GM13977 (cell line): Measurements from ENCODE around the gene EML4.

ENCODE experiments used
- DNase-seq: peaks from one replicate; pipeline ENCODE4 v3.0.0; 2012; ENCODE audit warnings: low spot score
- in situ Hi-C: fragments of 300-500 bp; cut with MboI; formaldehyde crosslinking; loops from one replicate; pipeline ENCODE4 v1.12.0; 2022; ENCODE audit warnings: low sequenced_read_pairs, low pct_unique_long_range_greater_than_20kb, mixed read lengths, inconsistent platforms; ENCODE audit not compliant: unreplicated experiment
- TF ChIP-seq, protein P1 (sequence below): IDR thresholded peaks from 2 replicates; pipeline ENCODE4 v1.5.1; 2012; ENCODE audit warnings: mild to moderate bottlenecking, control low read depth; ENCODE audit not compliant: insufficient read depth; ENCODE audit errors: extremely low read depth, missing control alignments

Gene EML4

DNA sequence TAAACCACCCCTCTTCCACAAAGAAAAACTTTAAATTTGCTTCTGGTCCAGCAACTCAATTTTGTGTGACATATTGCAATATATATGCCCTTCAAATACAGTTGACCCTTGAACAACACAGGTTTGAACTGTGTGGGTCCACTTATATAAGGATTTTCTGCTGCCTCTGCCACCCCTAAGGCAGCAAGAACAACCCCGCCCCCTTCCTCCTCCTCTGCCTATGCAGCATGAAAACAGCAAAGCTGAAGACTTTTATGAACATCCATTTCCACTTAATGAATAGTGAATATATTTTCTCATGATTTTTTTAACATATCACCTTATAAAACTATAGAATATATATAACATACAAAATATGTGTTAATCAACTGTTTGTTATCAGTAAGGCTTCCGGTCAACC, 58.3 kb downstream of the EML4 start:
- in situ Hi-C loops = loop anchor here (25.0 kb wide), 1 partner anchor 365 kb away; no protein-coding TSS in a partner anchor
- DNase-seq = no peak
- TF ChIP-seq, protein P1, sequence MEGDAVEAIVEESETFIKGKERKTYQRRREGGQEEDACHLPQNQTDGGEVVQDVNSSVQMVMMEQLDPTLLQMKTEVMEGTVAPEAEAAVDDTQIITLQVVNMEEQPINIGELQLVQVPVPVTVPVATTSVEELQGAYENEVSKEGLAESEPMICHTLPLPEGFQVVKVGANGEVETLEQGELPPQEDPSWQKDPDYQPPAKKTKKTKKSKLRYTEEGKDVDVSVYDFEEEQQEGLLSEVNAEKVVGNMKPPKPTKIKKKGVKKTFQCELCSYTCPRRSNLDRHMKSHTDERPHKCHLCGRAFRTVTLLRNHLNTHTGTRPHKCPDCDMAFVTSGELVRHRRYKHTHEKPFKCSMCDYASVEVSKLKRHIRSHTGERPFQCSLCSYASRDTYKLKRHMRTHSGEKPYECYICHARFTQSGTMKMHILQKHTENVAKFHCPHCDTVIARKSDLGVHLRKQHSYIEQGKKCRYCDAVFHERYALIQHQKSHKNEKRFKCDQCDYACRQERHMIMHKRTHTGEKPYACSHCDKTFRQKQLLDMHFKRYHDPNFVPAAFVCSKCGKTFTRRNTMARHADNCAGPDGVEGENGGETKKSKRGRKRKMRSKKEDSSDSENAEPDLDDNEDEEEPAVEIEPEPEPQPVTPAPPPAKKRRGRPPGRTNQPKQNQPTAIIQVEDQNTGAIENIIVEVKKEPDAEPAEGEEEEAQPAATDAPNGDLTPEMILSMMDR = no peak

DNA sequence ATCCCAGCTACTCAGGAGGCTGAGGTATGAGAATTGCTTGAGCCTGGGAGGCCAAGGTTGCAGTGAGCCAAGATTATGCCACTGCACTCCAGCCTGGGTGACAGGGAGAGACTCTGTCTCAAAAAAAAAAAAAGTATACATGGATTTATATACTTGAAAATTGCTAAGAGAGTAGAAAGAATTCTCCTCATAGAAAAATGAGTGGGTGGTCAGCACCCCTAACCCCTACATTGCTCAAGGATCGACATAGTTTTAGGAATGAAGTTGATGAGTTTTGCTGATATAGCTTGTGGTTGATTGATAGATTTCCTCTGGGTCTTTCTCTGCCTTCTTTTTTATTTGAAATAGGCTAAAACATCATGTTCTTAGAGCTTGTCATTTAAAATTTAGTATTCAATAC, 58.9 kb downstream of the EML4 start:
- DNase-seq = no peak
- in situ Hi-C loops = loop anchor here (25.0 kb wide), 1 partner anchor 366 kb away; no protein-coding TSS in a partner anchor
- TF ChIP-seq, protein P1 = no peak

DNA sequence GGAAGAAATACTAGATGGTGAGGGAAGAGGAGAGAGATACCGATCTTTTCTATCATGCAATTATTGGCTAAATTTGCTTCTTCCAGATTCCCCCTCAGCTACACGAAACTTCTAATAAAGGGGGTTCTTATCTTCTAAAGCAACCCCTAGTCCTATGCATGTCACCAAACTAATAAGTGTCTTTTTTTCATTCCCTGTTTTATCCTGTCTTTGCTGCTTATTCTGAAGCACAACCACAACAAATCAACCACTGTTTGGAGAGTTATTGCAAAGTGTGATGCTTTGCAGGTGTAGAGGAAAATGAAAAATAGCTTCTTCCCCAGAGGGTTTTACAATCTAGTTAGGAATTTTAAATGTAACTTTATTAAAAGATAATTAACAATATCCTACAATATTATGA, 60.8 kb downstream of the EML4 start:
- TF ChIP-seq, protein P1 = no peak
- no peak for DNase-seq
- in situ Hi-C loops = loop anchor here (10.0 to 25.0 kb wide), 2 partner anchors 135 to 368 kb away; no protein-coding TSS in a partner anchor

DNA sequence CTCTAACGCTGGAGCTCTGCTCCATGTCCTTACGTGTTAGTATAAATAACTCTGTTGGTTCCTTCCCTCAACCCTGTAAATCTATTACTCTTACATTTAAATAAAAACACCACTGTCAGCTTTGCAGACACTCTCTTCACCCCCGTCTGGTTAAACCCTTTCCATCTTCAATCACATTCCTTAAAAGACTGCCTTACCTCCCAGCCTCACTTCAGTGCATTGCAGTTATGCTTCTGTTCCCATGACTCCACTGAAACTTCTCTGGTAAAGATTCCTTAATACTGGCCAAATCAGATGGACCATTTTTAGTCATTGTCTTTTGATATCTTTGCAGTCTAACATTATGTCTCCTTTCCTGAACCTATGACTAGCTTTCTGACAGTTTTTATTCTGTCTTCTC, 61.7 kb downstream of the EML4 start:
- no peak for DNase-seq

DNA sequence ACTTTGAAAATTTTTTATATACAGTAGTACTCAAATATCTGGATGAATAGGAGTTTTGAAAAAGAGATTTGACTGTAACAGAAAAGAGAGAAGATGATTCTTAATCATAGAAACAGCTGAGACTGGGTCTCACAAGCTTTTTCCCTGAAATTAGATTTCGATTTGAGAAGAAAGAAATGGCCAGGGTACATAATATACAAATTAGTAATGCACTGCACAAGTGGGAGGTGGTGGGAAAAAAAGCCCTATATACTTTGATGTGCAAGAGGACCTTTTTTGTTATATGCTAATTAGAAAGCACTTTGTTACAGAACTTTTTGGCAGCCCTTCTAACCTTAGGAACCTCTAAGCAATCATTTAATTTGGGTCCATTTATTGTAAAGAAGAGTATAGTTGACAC, 62.9 kb downstream of the EML4 start:
- no peak for DNase-seq
- in situ Hi-C loops = loop anchor here (10.0 to 25.0 kb wide), 2 partner anchors 137 to 370 kb away; no protein-coding TSS in a partner anchor
- TF ChIP-seq, protein P1 = no peak

More for the DNA sequence above, 61.7 kb downstream of the EML4 start:
- TF ChIP-seq, protein P1 = no peak
- in situ Hi-C loops = loop anchor here (10.0 to 25.0 kb wide), 2 partner anchors 136 to 369 kb away; no protein-coding TSS in a partner anchor

DNA sequence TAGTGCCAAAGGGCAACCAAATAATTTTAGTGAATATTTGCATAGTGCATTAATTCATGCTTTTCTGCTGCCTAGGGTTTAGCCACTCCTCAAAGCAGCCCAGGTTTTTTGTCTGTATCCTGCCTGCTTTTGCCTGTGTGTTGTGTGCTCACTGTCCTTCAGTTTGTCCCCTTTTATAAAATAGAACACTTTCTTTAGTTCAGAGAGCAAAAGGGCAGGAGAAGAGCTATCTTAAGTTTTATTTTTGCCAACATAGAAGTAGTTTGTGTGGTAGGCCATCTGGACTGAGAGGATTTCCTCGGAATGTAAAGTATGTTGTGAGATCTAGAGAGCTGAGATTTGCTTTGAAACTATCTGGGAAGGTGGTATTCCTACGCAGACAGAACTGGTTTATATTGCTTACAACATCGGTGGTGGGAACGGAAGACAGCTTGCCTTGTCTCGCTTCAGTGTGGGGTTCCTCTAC, 64.9 kb downstream of the EML4 start:
- in situ Hi-C loops = loop anchor here (10.0 to 25.0 kb wide), 2 partner anchors 139 to 372 kb away; no protein-coding TSS in a partner anchor
- TF ChIP-seq, protein P1 = no peak
- no peak for DNase-seq
